H9 (cell line): ENCODE data around the gene CYGB. TPM values are rescaled to one million over a fixed set of nuclear protein-coding genes. Genes with fewer than 3 reads are reported as not detected.

ENCODE experiments used
- DNase-seq: peaks from one replicate; pipeline ENCODE4 v3.0.0-alpha.2; 2017
- H2AFZ ChIP-seq: one replicate; pipeline ENCODE4 v1.6.1; 2013; ENCODE audit warnings: mild to moderate bottlenecking, low read length, control low read depth, moderate library complexity
- H2AK5ac ChIP-seq: 2 replicates; pipeline ENCODE4 v1.6.1; 2013; ENCODE audit warnings: low read length, control low read depth, mixed read lengths; ENCODE audit not compliant: insufficient read length
- H2BK120ac ChIP-seq: one replicate; pipeline ENCODE4 v1.6.1; 2013; ENCODE audit warnings: low read depth, mild to moderate bottlenecking, low read length, control low read depth, inconsistent platforms; ENCODE audit not compliant: poor library complexity, severe bottlenecking
- H2BK12ac ChIP-seq: 2 replicates; pipeline ENCODE4 v1.6.1; 2013; ENCODE audit warnings: low read length, control low read depth, mixed read lengths, low read depth; ENCODE audit not compliant: insufficient read length
- H2BK15ac ChIP-seq: 2 replicates; pipeline ENCODE4 v1.6.1; 2013; ENCODE audit warnings: low read depth, low read length, control low read depth
- H2BK20ac ChIP-seq: one replicate; pipeline ENCODE4 v1.6.1; 2013; ENCODE audit warnings: low read depth, mild to moderate bottlenecking, low read length, control low read depth, inconsistent platforms; ENCODE audit not compliant: poor library complexity, severe bottlenecking
- H2BK5ac ChIP-seq: 2 replicates; pipeline ENCODE4 v1.6.1; 2013; ENCODE audit warnings: low read length, control low read depth, mixed read lengths; ENCODE audit not compliant: insufficient read length
- H3K14ac ChIP-seq: 2 replicates; pipeline ENCODE4 v1.6.1; 2013; ENCODE audit warnings: low read length, control low read depth; ENCODE audit not compliant: insufficient read depth
- H3K18ac ChIP-seq: 2 replicates; pipeline ENCODE4 v1.6.1; 2013; ENCODE audit warnings: low read depth, mild to moderate bottlenecking, mixed read lengths, low read length, control low read depth; ENCODE audit not compliant: insufficient read length
- H3K23ac ChIP-seq: 2 replicates; pipeline ENCODE4 v1.6.1; 2013; ENCODE audit warnings: low read length, control low read depth, mixed read lengths, low read depth; ENCODE audit not compliant: insufficient read length
- H3K23me2 ChIP-seq: 2 replicates; pipeline ENCODE4 v1.6.1; 2013; ENCODE audit warnings: low read depth, mild to moderate bottlenecking, mixed read lengths, low read length, control low read depth; ENCODE audit not compliant: insufficient read length, poor library complexity, severe bottlenecking
- H3K27ac ChIP-seq: 2 replicates; pipeline ENCODE4 v1.5.1; 2013; ENCODE audit warnings: low read length, control low read depth, mixed read lengths, low read depth; ENCODE audit not compliant: insufficient read length
- H3K27me3 ChIP-seq: 2 replicates; pipeline ENCODE4 v1.6.1; 2013; ENCODE audit warnings: low read length, control low read depth, inconsistent platforms; ENCODE audit not compliant: insufficient read depth
- H3K4ac ChIP-seq: 2 replicates; pipeline ENCODE4 v1.6.1; 2013; ENCODE audit warnings: low read depth, mild to moderate bottlenecking, control low read depth, inconsistent platforms, low read length, moderate library complexity
- H3K4me1 ChIP-seq: 2 replicates; pipeline ENCODE4 v1.6.1; 2013; ENCODE audit warnings: low read length, control low read depth, inconsistent platforms; ENCODE audit not compliant: insufficient read depth
- H3K4me2 ChIP-seq: 2 replicates; pipeline ENCODE4 v1.6.1; 2013; ENCODE audit warnings: low read length, control low read depth, mixed read lengths; ENCODE audit not compliant: insufficient read length, insufficient read depth
- H3K56ac ChIP-seq: 2 replicates; pipeline ENCODE4 v1.6.1; 2013; ENCODE audit warnings: low read depth, mild to moderate bottlenecking, mixed read lengths, low read length, control low read depth; ENCODE audit not compliant: insufficient read length
- H3K79me1 ChIP-seq: 2 replicates; pipeline ENCODE4 v1.6.1; 2013; ENCODE audit warnings: low read depth, mild to moderate bottlenecking, moderate library complexity, low read length, control low read depth, inconsistent platforms; ENCODE audit not compliant: insufficient read depth, poor library complexity, severe bottlenecking
- H3K79me2 ChIP-seq: 2 replicates; pipeline ENCODE4 v1.6.1; 2013; ENCODE audit warnings: low read length, control low read depth, inconsistent platforms; ENCODE audit not compliant: insufficient read depth
- H3K9ac ChIP-seq: 2 replicates; pipeline ENCODE4 v1.6.1; 2013; ENCODE audit warnings: low read length, control low read depth, mixed read lengths; ENCODE audit not compliant: insufficient read length; ENCODE audit errors: extremely low read depth
- H3K9me3 ChIP-seq: one replicate; pipeline ENCODE4 v1.6.1; 2013; ENCODE audit warnings: low read depth, low read length, inconsistent platforms; ENCODE audit not compliant: control insufficient read depth
- H3T11ph ChIP-seq: one replicate; pipeline ENCODE4 v1.6.1; 2013; ENCODE audit warnings: mild to moderate bottlenecking, low read length, control low read depth, inconsistent platforms
- H4K20me1 ChIP-seq: one replicate; pipeline ENCODE4 v1.6.1; 2013; ENCODE audit not compliant: control insufficient read depth, insufficient read length, insufficient read depth
- H4K5ac ChIP-seq: 2 replicates; pipeline ENCODE4 v1.6.1; 2013; ENCODE audit warnings: low read depth, mild to moderate bottlenecking, mixed read lengths, low read length, control low read depth; ENCODE audit not compliant: insufficient read length
- H4K8ac ChIP-seq: replicated peaks from 2 replicates; pipeline ENCODE4 v1.6.1; 2013; ENCODE audit warnings: low read length, control low read depth, mixed read lengths, low read depth; ENCODE audit not compliant: insufficient read length
- H4K91ac ChIP-seq: 2 replicates; pipeline ENCODE4 v1.6.1; 2013; ENCODE audit warnings: low read depth, mild to moderate bottlenecking, moderate library complexity, mixed read lengths, low read length, control low read depth; ENCODE audit not compliant: insufficient read length
- H3K27ac Mint-ChIP-seq, 3 experiments: 2 replicates in 2 of 3; 3 replicates in 1 of 3; pipeline ENCODE4 v1.8.0; 2020 to 2021; ENCODE audit warnings: mixed read lengths in 3 of 3, mild to moderate bottlenecking in 1 of 3, moderate library complexity in 1 of 3
- H3K27me3 Mint-ChIP-seq: 2 replicates; pipeline ENCODE4 v1.8.0; 2021; ENCODE audit warnings: low read depth, mild to moderate bottlenecking, moderate library complexity, mixed read lengths
- H3K36me3 Mint-ChIP-seq, 3 experiments: 2 replicates in 2 of 3; 3 replicates in 1 of 3; pipeline ENCODE4 v1.8.0; 2020 to 2021; ENCODE audit warnings: low read depth in 3 of 3, mixed read lengths in 3 of 3; ENCODE audit not compliant: insufficient read depth in 1 of 3
- H3K4me1 Mint-ChIP-seq, 2 experiments: 2 replicates each; pipeline ENCODE4 v1.8.0; 2020; ENCODE audit warnings: mixed read lengths in 2 of 2
- H3K4me3 Mint-ChIP-seq, 2 experiments: 2 replicates in 1 of 2; 3 replicates in 1 of 2; pipeline ENCODE4 v1.8.0; 2020 to 2021; ENCODE audit warnings: mild to moderate bottlenecking in 2 of 2, mixed read lengths in 2 of 2, moderate library complexity in 1 of 2
- H3K9me3 Mint-ChIP-seq, 2 experiments: 2 replicates in 1 of 2; 3 replicates in 1 of 2; pipeline ENCODE4 v1.8.0; 2020; ENCODE audit warnings: mild to moderate bottlenecking in 2 of 2, mixed read lengths in 2 of 2, moderate library complexity in 1 of 2
- WGBS: extraction: QIAGEN DNeasy Blood & Tissue Kit; methylation state at CpG from one replicate; pipeline ENCODE4 v1.1.7; 2013; ENCODE audit warnings: missing lambda C conversion rate, low lambda C conversion rate, mixed read lengths; ENCODE audit not compliant: insufficient read length; ENCODE audit errors: extremely low coverage; 5-methylcytosine and 5-hydroxymethylcytosine counted together
- total RNA-seq: library from RNA; stranded (reverse); gene quantifications from 2 replicates; pipeline ENCODE4 v1.2.1, GENCODE V29; 2021
- TF ChIP-seq, protein P1 (sequence below): fragments of 200-600 bp; sonication (generic); conservative IDR thresholded peaks from 3 replicates; pipeline ENCODE4 v1.8.0; 2021; ENCODE audit warnings: antibody characterized with exemption, mild to moderate bottlenecking

CYGB gene
- total RNA-seq, 1 experiment from 2014 or later, result 2.4 TPM

DNA sequence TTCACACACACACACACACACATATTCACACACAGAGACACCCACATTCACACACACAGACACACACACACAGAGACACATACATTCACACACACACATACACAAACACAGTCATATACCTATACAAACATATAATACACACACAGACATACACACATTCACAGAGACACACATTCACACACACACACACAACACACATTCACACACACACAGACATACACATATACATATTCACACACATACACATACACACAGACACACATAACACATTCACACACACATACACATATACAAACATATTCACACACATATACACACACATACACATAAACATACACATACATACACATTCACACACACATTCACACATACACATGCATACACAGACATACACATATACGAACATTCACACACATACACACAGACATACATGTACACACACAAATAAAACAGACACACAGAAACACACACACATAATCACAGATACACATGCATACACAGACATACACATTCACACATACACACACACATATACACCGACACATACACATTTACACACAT is 10.2 kb upstream of the CYGB start:
- TF ChIP-seq, protein P1, sequence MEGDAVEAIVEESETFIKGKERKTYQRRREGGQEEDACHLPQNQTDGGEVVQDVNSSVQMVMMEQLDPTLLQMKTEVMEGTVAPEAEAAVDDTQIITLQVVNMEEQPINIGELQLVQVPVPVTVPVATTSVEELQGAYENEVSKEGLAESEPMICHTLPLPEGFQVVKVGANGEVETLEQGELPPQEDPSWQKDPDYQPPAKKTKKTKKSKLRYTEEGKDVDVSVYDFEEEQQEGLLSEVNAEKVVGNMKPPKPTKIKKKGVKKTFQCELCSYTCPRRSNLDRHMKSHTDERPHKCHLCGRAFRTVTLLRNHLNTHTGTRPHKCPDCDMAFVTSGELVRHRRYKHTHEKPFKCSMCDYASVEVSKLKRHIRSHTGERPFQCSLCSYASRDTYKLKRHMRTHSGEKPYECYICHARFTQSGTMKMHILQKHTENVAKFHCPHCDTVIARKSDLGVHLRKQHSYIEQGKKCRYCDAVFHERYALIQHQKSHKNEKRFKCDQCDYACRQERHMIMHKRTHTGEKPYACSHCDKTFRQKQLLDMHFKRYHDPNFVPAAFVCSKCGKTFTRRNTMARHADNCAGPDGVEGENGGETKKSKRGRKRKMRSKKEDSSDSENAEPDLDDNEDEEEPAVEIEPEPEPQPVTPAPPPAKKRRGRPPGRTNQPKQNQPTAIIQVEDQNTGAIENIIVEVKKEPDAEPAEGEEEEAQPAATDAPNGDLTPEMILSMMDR, result no peak
- Histone ChIP-seq H3T11ph (no peak overlapping the region), H3K4me2 (no peak overlapping the region), H2BK120ac (no peak overlapping the region), H3K56ac (no peak overlapping the region), H3K4ac (no peak overlapping the region), H4K20me1 (no peaks in the 10 kb centered on the region), H2BK15ac (no peak overlapping the region), H3K27me3 (no peaks in the 10 kb centered on the region), H3K14ac (no peak overlapping the region), H3K79me2 (no peaks in the 10 kb centered on the region), H3K27ac (no peak overlapping the region), H4K8ac (no peak overlapping the region), H3K9ac (no peak overlapping the region), H3K9me3 (no peaks in the 10 kb centered on the region), H2BK20ac (no peak overlapping the region), H3K79me1 (no peaks in the 10 kb centered on the region), H2AK5ac (no peak overlapping the region), H2AFZ (no peak overlapping the region), H3K4me1 (no peaks in the 10 kb centered on the region; the same call in 1 of the 2 replicates), H4K91ac (no peak overlapping the region), H2BK5ac (no peak overlapping the region), H2BK12ac (no peak overlapping the region), H3K23me2 (no peaks in the 10 kb centered on the region), H4K5ac (no peak overlapping the region), H3K18ac (no peak overlapping the region), H3K23ac (no peak overlapping the region)
- H3K9me3 Mint-ChIP-seq, result no peaks in the 10 kb centered on the region
- peaks cover 6% of the 10 kb centered on the region for H3K27me3 Mint-ChIP-seq
- no peak for DNase-seq
- 100% methylated on average over 1 of the region's 2 CpGs for WGBS
- H3K36me3 Mint-ChIP-seq, result no peaks in the 10 kb centered on the region; a peak in 1 of 7 replicates
- peaks cover 18 to 24% of the 10 kb centered on the region in 2 experiments for H3K4me1 Mint-ChIP-seq
- no peak overlapping the region for H3K27ac Mint-ChIP-seq
- H3K4me3 Mint-ChIP-seq, result no peak overlapping the region
